HCT116 (cell line): ENCODE measurements around the gene NDUFB7.

Experiments
- EGR1 ChIP-seq: IDR thresholded peaks from 2 replicates; pipeline ENCODE4 v1.6.1; 2012; ENCODE audit warnings: low read depth
- EZH2 ChIP-seq: fragments of 200-600 bp; sonication (generic); IDR thresholded peaks from 2 replicates; pipeline ENCODE4 v1.6.1; 2017; ENCODE audit warnings: antibody characterized with exemption, mixed run types
- FOSL1 ChIP-seq: IDR thresholded peaks from 2 replicates; pipeline ENCODE4 v1.6.1; 2012; ENCODE audit warnings: low read depth
- POLR2A ChIP-seq: IDR thresholded peaks from 2 replicates; pipeline ENCODE4 v1.7.0; 2011; ENCODE audit warnings: borderline replicate concordance; ENCODE audit not compliant: insufficient read depth, insufficient read length; ENCODE audit errors: extremely low read depth
- POLR2AphosphoS5 ChIP-seq: IDR thresholded peaks from 2 replicates; pipeline ENCODE4 v1.6.1; 2011; ENCODE audit warnings: mild to moderate bottlenecking, low read depth, low read length, moderate library complexity
- SIN3A ChIP-seq: IDR thresholded peaks from 2 replicates; pipeline ENCODE4 v1.6.1; 2012; ENCODE audit warnings: low read depth
- SRF ChIP-seq: IDR thresholded peaks from 2 replicates; pipeline ENCODE4 v1.6.1; 2012; ENCODE audit warnings: low read depth
- TCF7L2 ChIP-seq: IDR thresholded peaks from 2 replicates; pipeline ENCODE4 v1.7.0; 2011; ENCODE audit warnings: borderline replicate concordance, inconsistent platforms; ENCODE audit not compliant: insufficient read depth, insufficient read length; ENCODE audit errors: extremely low read depth
- ZFX ChIP-seq: fragments of 450-650 bp; IDR thresholded peaks from 2 replicates; pipeline ENCODE4 v1.6.1; 2017
- ZNF274 ChIP-seq: fragments of 200-500 bp; sonication (Bioruptor generic); IDR thresholded peaks from 2 replicates; pipeline ENCODE4 v1.6.1; 2014; ENCODE audit warnings: mild to moderate bottlenecking, low read depth, low read length, inconsistent platforms
- TF ChIP-seq, protein P1 (sequence below): IDR thresholded peaks from 2 replicates; pipeline ENCODE4 v1.6.1; 2012; ENCODE audit warnings: low read depth
- TF ChIP-seq, protein P2 (sequence below), 3 experiments: fragments of 200-600 bp in 1 of 3; sonication (generic) in 1 of 3; IDR thresholded peaks in 2 of 3; conservative IDR thresholded peaks in 1 of 3; 2 replicates each; pipeline ENCODE4 v1.5.1; 2012 to 2017; ENCODE audit warnings: low read depth in 2 of 3, low read length in 2 of 3, antibody characterized with exemption in 1 of 3, borderline replicate concordance in 1 of 3, control low read depth in 1 of 3, mild to moderate bottlenecking in 1 of 3, mixed read lengths in 1 of 3, mixed run types in 1 of 3, moderate library complexity in 1 of 3; ENCODE audit not compliant: insufficient read depth in 1 of 3
- TF ChIP-seq, protein P3 (sequence below): IDR thresholded peaks from 2 replicates; pipeline ENCODE4 v1.6.1; 2012

DNA sequence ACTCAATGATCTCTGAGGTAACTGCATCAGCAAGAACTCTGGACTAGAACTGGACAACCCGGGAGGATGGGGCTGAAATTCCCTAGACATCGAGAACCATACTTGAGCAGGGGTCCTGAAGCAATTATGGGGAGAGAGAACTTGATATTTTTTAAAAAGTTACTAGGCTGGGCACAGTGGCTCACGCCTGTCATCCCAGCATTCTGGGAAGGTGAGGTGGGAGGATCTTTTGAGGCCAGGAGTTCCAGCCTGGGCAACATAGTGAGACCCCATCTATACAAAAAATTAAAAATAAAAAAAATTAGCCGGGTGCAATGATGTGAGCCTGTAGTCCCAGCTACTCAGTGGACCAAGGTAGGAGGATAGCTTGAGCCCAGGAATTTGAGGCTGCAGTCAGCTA, 51.3 kb downstream of the NDUFB7 start:
- TF ChIP-seq ZNF274 (no peak), POLR2A (no peak), POLR2AphosphoS5 (no peak), FOSL1 (no peak), SRF (no peak), SIN3A (no peak), EZH2 (no peak), ZFX (no peak), TCF7L2 (no peak), EGR1 (no peak)
- TF ChIP-seq, protein P1, sequence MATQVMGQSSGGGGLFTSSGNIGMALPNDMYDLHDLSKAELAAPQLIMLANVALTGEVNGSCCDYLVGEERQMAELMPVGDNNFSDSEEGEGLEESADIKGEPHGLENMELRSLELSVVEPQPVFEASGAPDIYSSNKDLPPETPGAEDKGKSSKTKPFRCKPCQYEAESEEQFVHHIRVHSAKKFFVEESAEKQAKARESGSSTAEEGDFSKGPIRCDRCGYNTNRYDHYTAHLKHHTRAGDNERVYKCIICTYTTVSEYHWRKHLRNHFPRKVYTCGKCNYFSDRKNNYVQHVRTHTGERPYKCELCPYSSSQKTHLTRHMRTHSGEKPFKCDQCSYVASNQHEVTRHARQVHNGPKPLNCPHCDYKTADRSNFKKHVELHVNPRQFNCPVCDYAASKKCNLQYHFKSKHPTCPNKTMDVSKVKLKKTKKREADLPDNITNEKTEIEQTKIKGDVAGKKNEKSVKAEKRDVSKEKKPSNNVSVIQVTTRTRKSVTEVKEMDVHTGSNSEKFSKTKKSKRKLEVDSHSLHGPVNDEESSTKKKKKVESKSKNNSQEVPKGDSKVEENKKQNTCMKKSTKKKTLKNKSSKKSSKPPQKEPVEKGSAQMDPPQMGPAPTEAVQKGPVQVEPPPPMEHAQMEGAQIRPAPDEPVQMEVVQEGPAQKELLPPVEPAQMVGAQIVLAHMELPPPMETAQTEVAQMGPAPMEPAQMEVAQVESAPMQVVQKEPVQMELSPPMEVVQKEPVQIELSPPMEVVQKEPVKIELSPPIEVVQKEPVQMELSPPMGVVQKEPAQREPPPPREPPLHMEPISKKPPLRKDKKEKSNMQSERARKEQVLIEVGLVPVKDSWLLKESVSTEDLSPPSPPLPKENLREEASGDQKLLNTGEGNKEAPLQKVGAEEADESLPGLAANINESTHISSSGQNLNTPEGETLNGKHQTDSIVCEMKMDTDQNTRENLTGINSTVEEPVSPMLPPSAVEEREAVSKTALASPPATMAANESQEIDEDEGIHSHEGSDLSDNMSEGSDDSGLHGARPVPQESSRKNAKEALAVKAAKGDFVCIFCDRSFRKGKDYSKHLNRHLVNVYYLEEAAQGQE, result no peak
- TF ChIP-seq, protein P2, sequence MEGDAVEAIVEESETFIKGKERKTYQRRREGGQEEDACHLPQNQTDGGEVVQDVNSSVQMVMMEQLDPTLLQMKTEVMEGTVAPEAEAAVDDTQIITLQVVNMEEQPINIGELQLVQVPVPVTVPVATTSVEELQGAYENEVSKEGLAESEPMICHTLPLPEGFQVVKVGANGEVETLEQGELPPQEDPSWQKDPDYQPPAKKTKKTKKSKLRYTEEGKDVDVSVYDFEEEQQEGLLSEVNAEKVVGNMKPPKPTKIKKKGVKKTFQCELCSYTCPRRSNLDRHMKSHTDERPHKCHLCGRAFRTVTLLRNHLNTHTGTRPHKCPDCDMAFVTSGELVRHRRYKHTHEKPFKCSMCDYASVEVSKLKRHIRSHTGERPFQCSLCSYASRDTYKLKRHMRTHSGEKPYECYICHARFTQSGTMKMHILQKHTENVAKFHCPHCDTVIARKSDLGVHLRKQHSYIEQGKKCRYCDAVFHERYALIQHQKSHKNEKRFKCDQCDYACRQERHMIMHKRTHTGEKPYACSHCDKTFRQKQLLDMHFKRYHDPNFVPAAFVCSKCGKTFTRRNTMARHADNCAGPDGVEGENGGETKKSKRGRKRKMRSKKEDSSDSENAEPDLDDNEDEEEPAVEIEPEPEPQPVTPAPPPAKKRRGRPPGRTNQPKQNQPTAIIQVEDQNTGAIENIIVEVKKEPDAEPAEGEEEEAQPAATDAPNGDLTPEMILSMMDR (IDR thresholded peaks at IDR 0.05 in 2 of 3, conservative IDR thresholded peaks at IDR 0.05 in 1 of 3; ENCODE audit: borderline replicate concordance in 1 of 3, insufficient read depth in 1 of 3, low read depth in 2 of 3, low read length in 2 of 3), result no peak
- TF ChIP-seq, protein P3, sequence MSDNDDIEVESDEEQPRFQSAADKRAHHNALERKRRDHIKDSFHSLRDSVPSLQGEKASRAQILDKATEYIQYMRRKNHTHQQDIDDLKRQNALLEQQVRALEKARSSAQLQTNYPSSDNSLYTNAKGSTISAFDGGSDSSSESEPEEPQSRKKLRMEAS, result no peak
